Endothelial cell (in vitro differentiated cells): ENCODE data around the gene ITGB7. TPM values are rescaled to one million over a fixed set of nuclear protein-coding genes. Genes with fewer than 3 reads are reported as not detected.

Experiments used
- DNase-seq: peaks from one replicate; pipeline ENCODE4 v3.0.0; 2021; ENCODE audit warnings: low spot score
- H3K27ac Mint-ChIP-seq: one replicate; pipeline ENCODE4 v1.8.0; 2021; ENCODE audit warnings: mixed read lengths, inconsistent platforms; ENCODE audit not compliant: unreplicated experiment
- H3K27me3 Mint-ChIP-seq: one replicate; pipeline ENCODE4 v1.8.0; 2021; ENCODE audit warnings: mild to moderate bottlenecking, moderate library complexity, mixed read lengths, inconsistent platforms; ENCODE audit not compliant: unreplicated experiment
- H3K36me3 Mint-ChIP-seq: one replicate; pipeline ENCODE4 v1.8.0; 2021; ENCODE audit warnings: mild to moderate bottlenecking, low read depth, mixed read lengths, inconsistent platforms; ENCODE audit not compliant: unreplicated experiment
- H3K4me1 Mint-ChIP-seq: one replicate; pipeline ENCODE4 v1.8.0; 2021; ENCODE audit warnings: mild to moderate bottlenecking, mixed read lengths, inconsistent platforms; ENCODE audit not compliant: unreplicated experiment
- H3K4me3 Mint-ChIP-seq: one replicate; pipeline ENCODE4 v1.8.0; 2021; ENCODE audit warnings: mild to moderate bottlenecking, mixed read lengths, inconsistent platforms; ENCODE audit not compliant: unreplicated experiment
- H3K9me3 Mint-ChIP-seq: one replicate; pipeline ENCODE4 v1.8.0; 2021; ENCODE audit warnings: mixed read lengths, inconsistent platforms; ENCODE audit not compliant: unreplicated experiment
- CTCF ChIP-seq: fragments of 200-600 bp; sonication (generic); IDR thresholded peaks from one replicate; pipeline ENCODE4 v1.5.0; 2021; ENCODE audit warnings: antibody characterized with exemption; ENCODE audit not compliant: unreplicated experiment
- total RNA-seq: library from RNA; stranded (reverse); fragmentation: NEBNext Ultra II Directional; extraction: Animal tissue kit (Norgen Biotek cat#: 25700); gene quantifications from one replicate; pipeline ENCODE4 v1.2.1, GENCODE V29; 2021; ENCODE audit not compliant: unreplicated experiment

Gene ITGB7
- total RNA-seq, 1 donor from 2014 or later, result 0.56 TPM

- no peak for DNase-seq
- Mint-ChIP-seq H3K4me3 (no peak overlapping the region), H3K27me3 (peaks cover 11% of the 10 kb centered on the region), H3K36me3 (peaks cover 3% of the 10 kb centered on the region), H3K27ac (no peak overlapping the region), H3K9me3 (no peaks in the 10 kb centered on the region), H3K4me1 (peaks cover 25% of the 10 kb centered on the region)
- TF ChIP-seq CTCF, result no peak
Measured at GRCh38 chr12:53235164-53235563, 28.1 kb upstream of the ITGB7 start.

- Mint-ChIP-seq H3K9me3 (no peaks in the 10 kb centered on the region), H3K4me3 (no peak overlapping the region), H3K27me3 (peaks cover 15% of the 10 kb centered on the region), H3K27ac (no peak overlapping the region), H3K4me1 (peaks cover 25% of the 10 kb centered on the region), H3K36me3 (peaks cover 3% of the 10 kb centered on the region)
- DNase-seq, result no peak
- no peak for TF ChIP-seq CTCF
Measured at GRCh38 chr12:53234271-53234914, 27.3 kb upstream of the ITGB7 start.

GRCh38 chr12:53233671-53234121 is 26.6 kb upstream of the ITGB7 start:
- DNase-seq, result no peak
- Mint-ChIP-seq H3K9me3 (no peaks in the 10 kb centered on the region), H3K27me3 (peaks cover 16% of the 10 kb centered on the region), H3K4me3 (no peak overlapping the region), H3K36me3 (peaks cover 3% of the 10 kb centered on the region), H3K4me1 (peaks cover 25% of the 10 kb centered on the region), H3K27ac (no peak overlapping the region)
- no peak for TF ChIP-seq CTCF

GRCh38 chr12:53232646-53233461 is 25.8 kb upstream of the ITGB7 start:
- Mint-ChIP-seq H3K36me3 (peaks cover 3% of the 10 kb centered on the region), H3K4me1 (peaks cover 29% of the 10 kb centered on the region), H3K27me3 (peaks cover 16% of the 10 kb centered on the region), H3K27ac (peak overlapping the region; percentile 67), H3K4me3 (peak overlapping the region; percentile 87), H3K9me3 (no peaks in the 10 kb centered on the region)
- no peak for DNase-seq
- TF ChIP-seq CTCF, result no peak
